ENCODE data around the gene ZNF695. TPM values are rescaled to one million over a fixed set of nuclear protein-coding genes. Genes with fewer than 3 reads are reported as not detected.
"Not testable (repeated sequence)": the region's sequence is repeated elsewhere in the genome, so short reads cannot be mapped to it uniquely, and the experiment has no call there.

The ZNF695 gene
- total and polyA plus RNA-seq, 9 donors: 0.23 to 3.4 (median 0.35) TPM; not detected in 4

- H3K4me3 ChIP-seq: no peak overlapping the region
- intact Hi-C loops (cut with DNase I): loop anchor here in 1 of 4 donors (10.0 kb wide), 1 partner anchor 1188 kb away; the partner anchor contains the start of gene OR2M4
- no peak for TF ChIP-seq POLR2A (IDR thresholded peaks at IDR 0.05)
- no peak for TF ChIP-seq CTCF (IDR thresholded peaks at IDR 0.05)
- no peak for TF ChIP-seq EP300 (IDR thresholded peaks at IDR 0.05)
- no peaks in the 10 kb centered on the region for H3K36me3 ChIP-seq
- DNase-seq: no peak
- WGBS, 3 donors: 90 to 98% (median 93%) methylated on average over 2 of the region's 2 CpGs
- H3K27me3 ChIP-seq: no peaks in the 10 kb centered on the region
- H3K27ac ChIP-seq: no peak overlapping the region
- no peaks in the 10 kb centered on the region for H3K4me1 ChIP-seq (ENCODE audit: insufficient read depth)
- peaks cover 0 to 6% of the 10 kb centered on the region in 2 donors for H3K9me3 ChIP-seq
Measured at GRCh38 chr1:247047260-247047659, 39.4 kb upstream of the ZNF695 start.

- Histone ChIP-seq H3K4me3 (no peak overlapping the region), H3K27me3 (no peaks in the 10 kb centered on the region), H3K4me1 (ENCODE audit: insufficient read depth) (no peaks in the 10 kb centered on the region), H3K27ac (no peak overlapping the region), H3K9me3 (peaks cover 0 to 3% of the 10 kb centered on the region in 2 donors), H3K36me3 (no peaks in the 10 kb centered on the region)
- TF ChIP-seq CTCF (IDR thresholded peaks at IDR 0.05) (no peak), EP300 (IDR thresholded peaks at IDR 0.05) (no peak), POLR2A (IDR thresholded peaks at IDR 0.05) (no peak)
- intact Hi-C loops (cut with DNase I): loop anchor here in 1 of 4 donors (10.0 kb wide), 1 partner anchor 1191 kb away; the partner anchor contains the start of gene OR2M4
- DNase-seq: no peak
- 88 to 93% (median 91%) methylated on average over 5 of the region's 5 CpGs for WGBS, 3 donors
Measured at GRCh38 chr1:247043406-247043805, 35.5 kb upstream of the ZNF695 start.

GRCh38 chr1:247037511-247038320 is 29.9 kb upstream of the ZNF695 start:
- H3K9me3 ChIP-seq: peaks cover 0 to 27% of the 10 kb centered on the region in 2 donors
- no peak for DNase-seq
- no peak overlapping the region for H3K27ac ChIP-seq
- H3K4me1 ChIP-seq (ENCODE audit: insufficient read depth): no peaks in the 10 kb centered on the region
- no peaks in the 10 kb centered on the region for H3K27me3 ChIP-seq
- TF ChIP-seq CTCF (IDR thresholded peaks at IDR 0.05) (no peak), POLR2A (IDR thresholded peaks at IDR 0.05) (no peak), EP300 (IDR thresholded peaks at IDR 0.05) (no peak)
- H3K36me3 ChIP-seq: no peaks in the 10 kb centered on the region
- H3K4me3 ChIP-seq: no peak overlapping the region
- 95 to 98% (median 97%) methylated on average over 6 of the region's 6 CpGs for WGBS, 3 donors
- intact Hi-C loops (cut with DNase I): no loop called here

GRCh38 chr1:247032306-247032705 is 24.4 kb upstream of the ZNF695 start:
- H3K36me3 ChIP-seq; H3K27me3 ChIP-seq; H3K4me3 ChIP-seq; intact Hi-C loops (cut with DNase I); H3K4me1 ChIP-seq (ENCODE audit: insufficient read depth); H3K27ac ChIP-seq; DNase-seq: not testable (repeated sequence)
- H3K9me3 ChIP-seq: peaks cover 0 to 18% of the 10 kb centered on the region in 2 donors
- WGBS, 3 donors: 95 to 99% (median 97%) methylated on average over 8 to 26 of the region's 30 CpGs

- H3K4me3 ChIP-seq; H3K27ac ChIP-seq; H3K36me3 ChIP-seq; H3K27me3 ChIP-seq; intact Hi-C loops (cut with DNase I); DNase-seq; H3K9me3 ChIP-seq; H3K4me1 ChIP-seq (ENCODE audit: insufficient read depth): not testable (repeated sequence)
- 80 to 84% (median 83%) methylated on average over 5 of the region's 5 CpGs for WGBS, 3 donors
Measured at GRCh38 chr1:247024658-247025057, 16.8 kb upstream of the ZNF695 start.
